ENCODE results near the gene RAB3C.

The RAB3C gene

DNA sequence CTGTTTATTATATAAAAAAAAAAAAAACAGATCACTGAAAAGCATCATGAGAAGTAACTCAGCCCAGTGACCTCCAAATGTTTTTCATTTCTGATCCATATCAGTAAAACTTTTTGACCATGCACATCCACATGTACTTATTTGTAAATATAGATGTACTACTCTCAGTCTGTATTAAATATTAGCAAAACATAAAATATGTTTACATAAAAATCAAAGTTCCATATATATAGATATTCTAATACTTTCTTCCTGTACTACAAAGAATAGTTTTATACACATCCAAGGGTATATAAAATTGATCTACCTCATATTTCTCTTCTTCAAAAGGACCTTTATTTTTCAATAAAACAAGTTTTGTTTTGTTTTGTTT lies 309.1 kb downstream of the RAB3C start:
- no peak overlapping the region for H3K4me3 ChIP-seq (ENCODE audit: severe bottlenecking)
- ATAC-seq (ENCODE audit: low read depth) = no peak
- TF ChIP-seq, protein P1, sequence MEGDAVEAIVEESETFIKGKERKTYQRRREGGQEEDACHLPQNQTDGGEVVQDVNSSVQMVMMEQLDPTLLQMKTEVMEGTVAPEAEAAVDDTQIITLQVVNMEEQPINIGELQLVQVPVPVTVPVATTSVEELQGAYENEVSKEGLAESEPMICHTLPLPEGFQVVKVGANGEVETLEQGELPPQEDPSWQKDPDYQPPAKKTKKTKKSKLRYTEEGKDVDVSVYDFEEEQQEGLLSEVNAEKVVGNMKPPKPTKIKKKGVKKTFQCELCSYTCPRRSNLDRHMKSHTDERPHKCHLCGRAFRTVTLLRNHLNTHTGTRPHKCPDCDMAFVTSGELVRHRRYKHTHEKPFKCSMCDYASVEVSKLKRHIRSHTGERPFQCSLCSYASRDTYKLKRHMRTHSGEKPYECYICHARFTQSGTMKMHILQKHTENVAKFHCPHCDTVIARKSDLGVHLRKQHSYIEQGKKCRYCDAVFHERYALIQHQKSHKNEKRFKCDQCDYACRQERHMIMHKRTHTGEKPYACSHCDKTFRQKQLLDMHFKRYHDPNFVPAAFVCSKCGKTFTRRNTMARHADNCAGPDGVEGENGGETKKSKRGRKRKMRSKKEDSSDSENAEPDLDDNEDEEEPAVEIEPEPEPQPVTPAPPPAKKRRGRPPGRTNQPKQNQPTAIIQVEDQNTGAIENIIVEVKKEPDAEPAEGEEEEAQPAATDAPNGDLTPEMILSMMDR (IDR thresholded peaks at IDR 0.05; ENCODE audit: poor library complexity, severe bottlenecking) = peak; percentile 80
- no peaks in the 10 kb centered on the region for H3K9me3 ChIP-seq (ENCODE audit: severe bottlenecking)
- no peaks in the 10 kb centered on the region for H3K36me3 ChIP-seq (ENCODE audit: low read depth)
- DNase-seq (ENCODE audit: low spot score) = no peak
- peaks cover 13% of the 10 kb centered on the region for H3K4me1 ChIP-seq (ENCODE audit: insufficient read depth, poor library complexity, severe bottlenecking)
- H3K27ac ChIP-seq (ENCODE audit: poor library complexity, severe bottlenecking) = peak overlapping the region; percentile 81
- no peaks in the 10 kb centered on the region for H3K27me3 ChIP-seq (ENCODE audit: insufficient read depth, poor library complexity, severe bottlenecking)

DNA sequence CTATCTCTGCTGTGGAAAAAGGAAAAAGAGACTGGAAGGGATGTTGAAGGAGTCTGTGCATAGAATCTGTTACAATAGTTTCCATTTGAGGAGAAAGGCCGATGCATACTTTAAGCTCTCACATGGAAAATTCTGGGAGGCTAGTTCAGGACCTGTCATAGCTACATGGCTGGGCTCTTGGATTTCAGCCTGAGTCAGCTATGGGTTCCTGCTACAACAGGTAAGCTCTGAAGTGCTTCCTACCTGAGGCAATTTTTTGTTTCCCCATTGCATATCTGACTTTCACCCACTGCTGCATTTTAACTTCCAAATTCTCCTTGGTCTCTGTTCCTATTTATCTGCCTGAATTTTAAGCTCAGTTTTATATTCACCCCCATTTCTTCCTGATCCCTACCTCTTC lies 310.7 kb downstream of the RAB3C start:
- no peaks in the 10 kb centered on the region for H3K27me3 ChIP-seq (ENCODE audit: insufficient read depth, poor library complexity, severe bottlenecking)
- TF ChIP-seq, protein P1 (IDR thresholded peaks at IDR 0.05; ENCODE audit: poor library complexity, severe bottlenecking) = no peak
- H3K9me3 ChIP-seq (ENCODE audit: severe bottlenecking) = no peaks in the 10 kb centered on the region
- no peaks in the 10 kb centered on the region for H3K36me3 ChIP-seq (ENCODE audit: low read depth)
- peaks cover 13% of the 10 kb centered on the region for H3K4me1 ChIP-seq (ENCODE audit: insufficient read depth, poor library complexity, severe bottlenecking)
- no peak for ATAC-seq (ENCODE audit: low read depth)
- no peak for DNase-seq (ENCODE audit: low spot score)
- H3K27ac ChIP-seq (ENCODE audit: poor library complexity, severe bottlenecking) = no peak overlapping the region
- no peak overlapping the region for H3K4me3 ChIP-seq (ENCODE audit: severe bottlenecking)

DNA sequence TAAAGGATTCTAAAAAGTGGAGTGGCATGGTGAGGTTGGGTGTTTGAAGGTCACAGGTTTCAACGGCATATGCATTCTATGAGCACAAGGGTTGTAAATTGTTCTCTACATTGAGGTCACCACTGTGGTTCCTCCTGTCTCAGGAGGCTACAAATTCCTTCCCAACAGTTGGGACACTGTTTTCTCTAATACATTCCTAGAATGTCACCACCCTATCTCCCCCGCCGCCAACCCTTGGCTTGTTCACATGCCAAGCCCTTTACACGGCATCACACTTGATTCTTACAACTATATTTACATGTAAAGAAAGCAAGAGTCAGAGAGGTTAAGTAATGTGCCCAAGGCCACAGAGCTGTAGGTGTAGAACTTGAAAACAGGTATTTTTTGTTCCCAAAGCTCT lies 315.1 kb downstream of the RAB3C start:
- no peak for ATAC-seq (ENCODE audit: low read depth)
- no peak for DNase-seq (ENCODE audit: low spot score)
- H3K4me3 ChIP-seq (ENCODE audit: severe bottlenecking) = no peak overlapping the region
- no peak overlapping the region for H3K27ac ChIP-seq (ENCODE audit: poor library complexity, severe bottlenecking)
- H3K9me3 ChIP-seq (ENCODE audit: severe bottlenecking) = no peaks in the 10 kb centered on the region
- no peaks in the 10 kb centered on the region for H3K27me3 ChIP-seq (ENCODE audit: insufficient read depth, poor library complexity, severe bottlenecking)
- no peaks in the 10 kb centered on the region for H3K4me1 ChIP-seq (ENCODE audit: insufficient read depth, poor library complexity, severe bottlenecking)
- H3K36me3 ChIP-seq (ENCODE audit: low read depth) = no peaks in the 10 kb centered on the region
- TF ChIP-seq, protein P1 (IDR thresholded peaks at IDR 0.05; ENCODE audit: poor library complexity, severe bottlenecking) = no peak

DNA sequence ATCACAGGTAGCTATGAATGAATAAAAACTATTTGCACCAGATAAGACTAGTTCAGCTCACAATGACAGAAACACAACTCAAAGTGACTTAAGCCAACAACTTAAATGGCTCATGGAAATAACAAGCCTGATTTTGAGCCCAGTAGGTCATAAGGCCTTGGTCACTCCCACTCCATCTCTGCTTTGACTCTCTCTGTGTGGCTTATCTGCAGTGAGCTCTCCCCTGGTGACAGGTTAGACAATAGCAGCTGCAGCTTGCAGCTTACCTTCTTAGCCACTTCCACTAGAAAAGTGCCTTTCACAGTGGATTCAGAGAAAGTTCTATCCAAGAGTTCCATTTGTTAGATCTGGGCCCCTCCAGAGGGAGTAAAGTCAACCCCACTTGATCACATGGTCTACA lies 315.7 kb downstream of the RAB3C start:
- Histone ChIP-seq H3K9me3 (ENCODE audit: severe bottlenecking) (no peaks in the 10 kb centered on the region), H3K4me1 (ENCODE audit: insufficient read depth, poor library complexity, severe bottlenecking) (no peaks in the 10 kb centered on the region), H3K27ac (ENCODE audit: poor library complexity, severe bottlenecking) (no peak overlapping the region), H3K36me3 (ENCODE audit: low read depth) (no peaks in the 10 kb centered on the region), H3K4me3 (ENCODE audit: severe bottlenecking) (no peak overlapping the region), H3K27me3 (ENCODE audit: insufficient read depth, poor library complexity, severe bottlenecking) (no peaks in the 10 kb centered on the region)
- DNase-seq (ENCODE audit: low spot score) = no peak
- TF ChIP-seq, protein P1 (IDR thresholded peaks at IDR 0.05; ENCODE audit: poor library complexity, severe bottlenecking) = no peak
- no peak for ATAC-seq (ENCODE audit: low read depth)

DNA sequence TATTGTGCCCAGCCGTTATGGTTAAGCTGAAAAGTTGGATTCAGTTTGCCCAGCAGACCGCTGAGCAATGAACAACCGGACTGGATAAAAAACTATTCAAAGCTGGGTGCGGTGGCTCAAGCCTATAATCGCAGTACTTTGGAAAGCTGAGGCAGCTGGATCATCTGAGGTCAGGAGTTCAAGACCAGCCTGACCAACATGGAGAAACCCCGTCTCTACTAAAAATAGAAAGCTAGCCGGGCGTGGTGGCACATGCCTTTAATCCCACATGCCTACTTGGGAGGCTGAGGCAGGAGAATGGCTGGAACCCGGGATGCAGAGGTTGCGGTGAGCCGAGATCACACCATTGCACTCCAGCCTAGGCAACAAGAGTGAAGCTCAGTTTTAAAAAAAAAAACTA lies 318.4 kb downstream of the RAB3C start:
- DNase-seq (ENCODE audit: low spot score) = no peak
- Histone ChIP-seq H3K27ac (ENCODE audit: poor library complexity, severe bottlenecking) (no peak overlapping the region), H3K4me3 (ENCODE audit: severe bottlenecking) (no peak overlapping the region), H3K9me3 (ENCODE audit: severe bottlenecking) (no peaks in the 10 kb centered on the region), H3K36me3 (ENCODE audit: low read depth) (no peaks in the 10 kb centered on the region), H3K27me3 (ENCODE audit: insufficient read depth, poor library complexity, severe bottlenecking) (no peaks in the 10 kb centered on the region), H3K4me1 (ENCODE audit: insufficient read depth, poor library complexity, severe bottlenecking) (no peaks in the 10 kb centered on the region)
- no peak for ATAC-seq (ENCODE audit: low read depth)
- TF ChIP-seq, protein P1 (IDR thresholded peaks at IDR 0.05; ENCODE audit: poor library complexity, severe bottlenecking) = no peak
